Neuronal stem cell (in vitro differentiated cells): ENCODE measurements around the gene SLC25A46.
"Not testable (repeated sequence)": the region's sequence is repeated elsewhere in the genome, so short reads cannot be mapped to it uniquely, and the experiment has no call there.

Source experiments
- DNase-seq: peaks from one replicate; pipeline ENCODE4 v3.0.0-alpha.2; 2013; ENCODE audit warnings: low spot score
- H2AFZ ChIP-seq: one replicate; pipeline ENCODE4 v1.6.1; 2013; ENCODE audit warnings: mild to moderate bottlenecking, low read length, inconsistent platforms
- H2AK5ac ChIP-seq: 2 replicates; pipeline ENCODE4 v1.6.1; 2013; ENCODE audit warnings: low read depth, mild to moderate bottlenecking, inconsistent platforms, low read length, moderate library complexity, mixed read lengths
- H2BK120ac ChIP-seq: 2 replicates; pipeline ENCODE4 v1.6.1; 2013; ENCODE audit warnings: low read depth, mild to moderate bottlenecking, inconsistent platforms, low read length, moderate library complexity, mixed read lengths
- H2BK12ac ChIP-seq: one replicate; pipeline ENCODE4 v1.6.1; 2013; ENCODE audit warnings: low read length, inconsistent platforms
- H2BK15ac ChIP-seq: 2 replicates; pipeline ENCODE4 v1.6.1; 2013; ENCODE audit warnings: mild to moderate bottlenecking, low read length, inconsistent platforms, mixed read lengths
- H2BK5ac ChIP-seq: one replicate; pipeline ENCODE4 v1.6.1; 2013; ENCODE audit warnings: inconsistent platforms, mild to moderate bottlenecking, low read length, moderate library complexity
- H3K14ac ChIP-seq: one replicate; pipeline ENCODE4 v1.6.1; 2013; ENCODE audit warnings: low read length, inconsistent platforms
- H3K18ac ChIP-seq: 2 replicates; pipeline ENCODE4 v1.6.1; 2013; ENCODE audit warnings: low read length, inconsistent platforms
- H3K23ac ChIP-seq: 2 replicates; pipeline ENCODE4 v1.6.1; 2013; ENCODE audit warnings: low read depth, mild to moderate bottlenecking, mixed read lengths, low read length, inconsistent platforms; ENCODE audit not compliant: poor library complexity
- H3K27ac ChIP-seq: replicated peaks from 3 replicates; pipeline ENCODE4 v1.5.1; 2013; ENCODE audit warnings: low read length, inconsistent platforms
- H3K27me3 ChIP-seq, 3 experiments: 2 replicates each; pipeline ENCODE4 v1.6.1; 2013; ENCODE audit warnings: low read length in 3 of 3, mild to moderate bottlenecking in 2 of 3, inconsistent platforms in 1 of 3, low read depth in 1 of 3, mixed read lengths in 1 of 3, moderate library complexity in 1 of 3; ENCODE audit not compliant: control insufficient read depth in 3 of 3, insufficient read depth in 3 of 3
- H3K36me3 ChIP-seq, 2 donors: replicated peaks in 1 of 2; 2 replicates each; pipeline ENCODE4 v1.6.1; 2013; ENCODE audit warnings: low read length in 2 of 2; ENCODE audit not compliant: control insufficient read depth in 2 of 2, insufficient read depth in 2 of 2
- H3K4ac ChIP-seq: 2 replicates; pipeline ENCODE4 v1.6.1; 2013; ENCODE audit warnings: inconsistent platforms, mild to moderate bottlenecking, low read length, moderate library complexity
- H3K4me1 ChIP-seq, 2 donors: 1 replicate in 1 of 2; 2 replicates in 1 of 2; pipeline ENCODE4 v1.6.1; 2013; ENCODE audit warnings: low read length in 2 of 2, low read depth in 1 of 2; ENCODE audit not compliant: control insufficient read depth in 2 of 2, insufficient read depth in 1 of 2
- H3K4me2 ChIP-seq: one replicate; pipeline ENCODE4 v1.6.1; 2013; ENCODE audit warnings: mild to moderate bottlenecking, low read length, inconsistent platforms; ENCODE audit not compliant: insufficient read depth, poor library complexity, severe bottlenecking
- H3K4me3 ChIP-seq, 2 donors: 2 replicates each; pipeline ENCODE4 v1.5.1; 2013; ENCODE audit warnings: low read length in 2 of 2, mild to moderate bottlenecking in 2 of 2, inconsistent platforms in 1 of 2, moderate library complexity in 1 of 2
- H3K79me1 ChIP-seq: one replicate; pipeline ENCODE4 v1.6.1; 2013; ENCODE audit warnings: low read depth, mild to moderate bottlenecking, inconsistent platforms, low read length, moderate library complexity
- H3K9ac ChIP-seq: one replicate; pipeline ENCODE4 v1.6.1; 2013; ENCODE audit warnings: mild to moderate bottlenecking, low read depth, low read length, inconsistent platforms; ENCODE audit not compliant: poor library complexity
- H3K9me3 ChIP-seq, 2 donors: replicated peaks in 1 of 2; 2 replicates each; pipeline versions ENCODE3 to v1.6.1; 2013; ENCODE audit warnings: low read length in 2 of 2, mild to moderate bottlenecking in 2 of 2, inconsistent platforms in 1 of 2, low read depth in 1 of 2, mixed read lengths in 1 of 2, moderate library complexity in 1 of 2; ENCODE audit not compliant: control insufficient read depth in 2 of 2, insufficient read depth in 1 of 2
- H4K8ac ChIP-seq: one replicate; pipeline ENCODE4 v1.6.1; 2013; ENCODE audit warnings: low read depth, mild to moderate bottlenecking, inconsistent platforms, low read length, moderate library complexity
- H4K91ac ChIP-seq: one replicate; pipeline ENCODE4 v1.6.1; 2013; ENCODE audit warnings: low read length, low read depth, mild to moderate bottlenecking, inconsistent platforms; ENCODE audit not compliant: poor library complexity
- WGBS, 2 donors: extraction: QIAGEN DNeasy Blood & Tissue Kit; methylation state at CpG; one replicate each; pipeline ENCODE4 v1.1.7; 2013; ENCODE audit warnings: missing lambda C conversion rate in 2 of 2, mixed read lengths in 1 of 2; ENCODE audit not compliant: insufficient read length in 2 of 2, insufficient replicate concordance in 1 of 2; ENCODE audit errors: extremely low coverage in 2 of 2; 5-methylcytosine and 5-hydroxymethylcytosine counted together

The SLC25A46 gene

GRCh38 chr5:110788006-110788405 is 49.2 kb downstream of the SLC25A46 start:
- H3K9me3 ChIP-seq, H2BK15ac ChIP-seq, H2BK5ac ChIP-seq, H2AK5ac ChIP-seq, H3K4me1 ChIP-seq, H2BK120ac ChIP-seq, H3K23ac ChIP-seq, H2AFZ ChIP-seq, H3K27me3 ChIP-seq, H4K8ac ChIP-seq, H2BK12ac ChIP-seq, H4K91ac ChIP-seq, H3K14ac ChIP-seq, H3K79me1 ChIP-seq, DNase-seq, H3K18ac ChIP-seq, H3K4me2 ChIP-seq, H3K4ac ChIP-seq, H3K4me3 ChIP-seq, H3K27ac ChIP-seq, H3K9ac ChIP-seq, H3K36me3 ChIP-seq: not testable (repeated sequence)
- WGBS, 2 donors, result no CpG with 5 or more reads among the region's 3 CpGs

- no peak for DNase-seq
- Histone ChIP-seq H4K91ac (no peak overlapping the region), H3K36me3 (no peaks in the 10 kb centered on the region), H3K4me2 (no peak overlapping the region), H3K9me3 (no peaks in the 10 kb centered on the region), H2BK5ac (no peak overlapping the region), H2BK120ac (no peak overlapping the region), H3K4ac (no peak overlapping the region), H3K27ac (no peak overlapping the region), H3K18ac (no peak overlapping the region), H3K23ac (no peak overlapping the region), H2BK12ac (no peak overlapping the region), H3K4me3 (no peak overlapping the region), H3K27me3 (no peaks in the 10 kb centered on the region), H4K8ac (no peak overlapping the region), H3K4me1 (no peaks in the 10 kb centered on the region), H3K79me1 (no peaks in the 10 kb centered on the region), H3K14ac (no peak overlapping the region), H3K9ac (no peak overlapping the region), H2BK15ac (no peak overlapping the region), H2AK5ac (no peak overlapping the region), H2AFZ (no peak overlapping the region)
- no CpG with 5 or more reads among the region's 1 CpG for WGBS, 2 donors
Measured at GRCh38 chr5:110790673-110791072, 51.9 kb downstream of the SLC25A46 start.

- H2BK12ac ChIP-seq, result no peak overlapping the region
- H3K27me3 ChIP-seq, result no peaks in the 10 kb centered on the region
- H2BK120ac ChIP-seq, result no peak overlapping the region
- H3K4me1 ChIP-seq, result no peaks in the 10 kb centered on the region
- no peak overlapping the region for H2BK5ac ChIP-seq
- H3K18ac ChIP-seq, result no peak overlapping the region
- no peak overlapping the region for H3K4me2 ChIP-seq
- H3K27ac ChIP-seq, result no peak overlapping the region
- no peak overlapping the region for H4K8ac ChIP-seq
- no peak overlapping the region for H3K4me3 ChIP-seq
- H3K14ac ChIP-seq, result no peak overlapping the region
- H3K79me1 ChIP-seq, result no peaks in the 10 kb centered on the region
- no peak overlapping the region for H3K9ac ChIP-seq
- no CpG with 5 or more reads among the region's 1 CpG for WGBS, 2 donors
- no peak for DNase-seq
- H3K9me3 ChIP-seq, result peaks cover 0 to 4% of the 10 kb centered on the region in 2 donors
- H4K91ac ChIP-seq, result no peak overlapping the region
- no peak overlapping the region for H2AFZ ChIP-seq
- no peak overlapping the region for H2BK15ac ChIP-seq
- H3K36me3 ChIP-seq, result no peaks in the 10 kb centered on the region
- H3K4ac ChIP-seq, result no peak overlapping the region
- H2AK5ac ChIP-seq, result no peak overlapping the region
- no peak overlapping the region for H3K23ac ChIP-seq
Measured at GRCh38 chr5:110802998-110803397, 64.2 kb downstream of the SLC25A46 start.

GRCh38 chr5:110803467-110804326 is 64.9 kb downstream of the SLC25A46 start:
- no peak overlapping the region for H3K9ac ChIP-seq
- no peaks in the 10 kb centered on the region for H3K79me1 ChIP-seq
- no peaks in the 10 kb centered on the region for H3K4me1 ChIP-seq
- no peak overlapping the region for H3K4ac ChIP-seq
- no peak overlapping the region for H2AFZ ChIP-seq
- H3K4me2 ChIP-seq, result no peak overlapping the region
- no peaks in the 10 kb centered on the region for H3K27me3 ChIP-seq
- no peak overlapping the region for H3K14ac ChIP-seq
- no peak overlapping the region for H3K18ac ChIP-seq
- no peak for DNase-seq
- H2BK5ac ChIP-seq, result no peak overlapping the region
- H2BK15ac ChIP-seq, result no peak overlapping the region
- H2BK12ac ChIP-seq, result no peak overlapping the region
- no peak overlapping the region for H2BK120ac ChIP-seq
- no peak overlapping the region for H3K4me3 ChIP-seq
- no peak overlapping the region for H3K23ac ChIP-seq
- no peak overlapping the region for H4K8ac ChIP-seq
- H3K27ac ChIP-seq, result no peak overlapping the region
- H3K36me3 ChIP-seq, result no peaks in the 10 kb centered on the region
- no peak overlapping the region for H2AK5ac ChIP-seq
- peaks cover 0 to 4% of the 10 kb centered on the region in 2 donors for H3K9me3 ChIP-seq
- WGBS, 2 donors, result no CpG with 5 or more reads among the region's 1 CpG
- no peak overlapping the region for H4K91ac ChIP-seq
